ENCODE measurements around the gene UBXN4. TPM values are rescaled to one million over a fixed set of nuclear protein-coding genes. Genes with fewer than 3 reads are reported as not detected.
A peak's percentile ranks its signal among the peaks of the same experiment; 100 is the strongest.

The UBXN4 gene
- polyA plus RNA-seq, 1 of the 3 experiments (the other 2 are of a cell fraction): 32.7 TPM

GRCh38 chr2:135796606-135797005, 55.0 kb downstream of the UBXN4 start (continued):
- no peak for TF ChIP-seq IRF3 (IDR thresholded peaks at IDR 0.05; ENCODE audit: low read depth, low read length)

DNA sequence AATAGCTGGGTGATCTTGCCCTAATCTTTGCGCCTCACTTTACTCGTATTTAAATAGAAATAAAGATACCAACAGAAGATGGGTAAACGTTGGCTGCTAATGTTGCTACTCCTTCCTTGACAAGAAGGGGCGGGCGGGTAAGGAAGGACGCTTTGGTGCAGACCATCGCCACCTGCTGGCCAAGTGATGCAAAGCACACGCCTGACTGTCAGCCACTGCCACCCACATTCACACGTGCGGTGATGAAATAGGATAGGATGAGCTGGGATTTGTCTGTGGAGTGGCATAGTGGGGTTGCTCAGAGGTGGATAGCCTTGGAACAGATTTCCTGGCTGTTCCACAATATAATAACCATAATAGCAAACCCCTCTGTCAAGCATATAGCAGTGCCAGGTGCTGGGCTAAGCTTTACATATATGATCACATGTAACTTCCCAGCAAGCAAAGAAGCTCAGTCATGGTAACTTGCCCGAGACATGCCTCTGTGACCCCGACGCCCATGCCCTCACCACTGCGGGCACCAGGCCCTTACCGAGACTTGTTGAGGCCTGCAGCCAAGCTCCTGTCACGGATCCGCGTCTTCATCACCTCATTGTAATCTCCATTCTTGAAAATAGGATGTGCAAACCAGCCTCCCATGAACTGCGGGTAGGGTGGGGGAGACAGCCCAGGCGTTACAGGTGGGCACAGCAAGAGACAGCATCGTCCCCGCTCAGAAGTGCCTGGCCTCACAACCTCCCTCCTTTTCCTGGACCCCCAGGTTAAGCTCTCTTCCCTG, 56.0 kb downstream of the UBXN4 start:
- Histone ChIP-seq H3K9ac (no peak overlapping the region), H3F3A (replicated peaks; ENCODE audit: insufficient read depth) (no peaks in the 10 kb centered on the region), H3K4me2 (no peak overlapping the region), H3K9me2 (no peaks in the 10 kb centered on the region), H3K9me3 (no peaks in the 10 kb centered on the region), H3K27ac (ENCODE audit: low read depth in 2 of 2, low read length in 1 of 2) (no peak overlapping the region), H3K36me3 (replicated peaks in 1 of 2; ENCODE audit: control insufficient read depth in 1 of 2, insufficient read depth in 2 of 2, low read length in 1 of 2) (no peaks in the 10 kb centered on the region), H3K27me3 (ENCODE audit: insufficient read depth) (no peaks in the 10 kb centered on the region), H3K79me2 (ENCODE audit: insufficient read depth) (no peaks in the 10 kb centered on the region), H3K4me1 (ENCODE audit: control insufficient read depth in 1 of 2, insufficient read depth in 2 of 2, low read depth in 1 of 2, low read length in 1 of 2) (no peaks in the 10 kb centered on the region; a peak in 1 of 4 replicates), H2AFZ (ENCODE audit: low read depth) (no peak overlapping the region; the same call in 1 of the 2 replicates), H3K4me3 (ENCODE audit: low read depth in 2 of 2, low read length in 1 of 2) (peak overlapping the region in 1 of 2 experiments; percentile 27; a peak in 1 of 4 replicates), H4K20me1 (ENCODE audit: insufficient read depth) (no peaks in the 10 kb centered on the region)
- WGBS (ENCODE audit: low lambda C conversion rate): 40% methylated on average over 22 of the region's 22 CpGs
- ChIA-PET CTCF (interaction anchor here (0.6 to 4.6 kb wide), 44 partner anchors 10 to 860 kb away, joined by 3 to 75 read pairs (median 4); partner anchors contain the start of gene UBXN4), POLR2A (no interaction called here)
- DNase-seq: peak; percentile 84
- TF ChIP-seq FOXJ3 (CRISPR knock-in tag; IDR thresholded peaks at IDR 0.05) (no peak), RFX5 (IDR thresholded peaks at IDR 0.05; ENCODE audit: low read length) (no peak), CHD2 (IDR thresholded peaks at IDR 0.05; ENCODE audit: low read length, partially characterized antibody) (no peak), SMC3 (IDR thresholded peaks at IDR 0.05; ENCODE audit: low read depth, low read length) (peak; percentile 77), TCF12 (IDR thresholded peaks at IDR 0.05) (no peak), FOSL2 (IDR thresholded peaks at IDR 0.05; ENCODE audit: borderline replicate concordance, low read depth) (no peak), IRF3 (IDR thresholded peaks at IDR 0.05; ENCODE audit: low read depth, low read length) (no peak), TAF1 (IDR thresholded peaks at IDR 0.05; ENCODE audit: borderline replicate concordance, low read depth, low read length) (no peak), NFIC (IDR thresholded peaks at IDR 0.05; ENCODE audit: borderline replicate concordance) (no peak), ELF1 (IDR thresholded peaks at IDR 0.05) (no peak), FOXM1 (IDR thresholded peaks at IDR 0.05; ENCODE audit: low read depth) (no peak), PBX3 (IDR thresholded peaks at IDR 0.05) (no peak), POLR2AphosphoS5 (IDR thresholded peaks at IDR 0.05; ENCODE audit: low read depth, low read length) (no peak), MEF2A (IDR thresholded peaks at IDR 0.05; ENCODE audit: borderline replicate concordance, low read depth) (no peak), EZH2phosphoT487 (IDR thresholded peaks at IDR 0.05; ENCODE audit: borderline replicate concordance, low read depth) (no peak), USF1 (IDR thresholded peaks at IDR 0.05; ENCODE audit: borderline replicate concordance, low read depth) (no peak), JUND (IDR thresholded peaks at IDR 0.05) (no peak), GABPA (IDR thresholded peaks at IDR 0.05; ENCODE audit: low read depth) (no peak), RXRA (IDR thresholded peaks at IDR 0.05; ENCODE audit: borderline replicate concordance, low read depth) (no peak)
- TF ChIP-seq, protein P1, sequence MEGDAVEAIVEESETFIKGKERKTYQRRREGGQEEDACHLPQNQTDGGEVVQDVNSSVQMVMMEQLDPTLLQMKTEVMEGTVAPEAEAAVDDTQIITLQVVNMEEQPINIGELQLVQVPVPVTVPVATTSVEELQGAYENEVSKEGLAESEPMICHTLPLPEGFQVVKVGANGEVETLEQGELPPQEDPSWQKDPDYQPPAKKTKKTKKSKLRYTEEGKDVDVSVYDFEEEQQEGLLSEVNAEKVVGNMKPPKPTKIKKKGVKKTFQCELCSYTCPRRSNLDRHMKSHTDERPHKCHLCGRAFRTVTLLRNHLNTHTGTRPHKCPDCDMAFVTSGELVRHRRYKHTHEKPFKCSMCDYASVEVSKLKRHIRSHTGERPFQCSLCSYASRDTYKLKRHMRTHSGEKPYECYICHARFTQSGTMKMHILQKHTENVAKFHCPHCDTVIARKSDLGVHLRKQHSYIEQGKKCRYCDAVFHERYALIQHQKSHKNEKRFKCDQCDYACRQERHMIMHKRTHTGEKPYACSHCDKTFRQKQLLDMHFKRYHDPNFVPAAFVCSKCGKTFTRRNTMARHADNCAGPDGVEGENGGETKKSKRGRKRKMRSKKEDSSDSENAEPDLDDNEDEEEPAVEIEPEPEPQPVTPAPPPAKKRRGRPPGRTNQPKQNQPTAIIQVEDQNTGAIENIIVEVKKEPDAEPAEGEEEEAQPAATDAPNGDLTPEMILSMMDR (IDR thresholded peaks at IDR 0.05): peak; percentile 94
- TF ChIP-seq, protein P2, sequence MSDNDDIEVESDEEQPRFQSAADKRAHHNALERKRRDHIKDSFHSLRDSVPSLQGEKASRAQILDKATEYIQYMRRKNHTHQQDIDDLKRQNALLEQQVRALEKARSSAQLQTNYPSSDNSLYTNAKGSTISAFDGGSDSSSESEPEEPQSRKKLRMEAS (IDR thresholded peaks at IDR 0.05; ENCODE audit: low read depth): 0 out of 2 replicates have a peak, but pooled peaks have one; percentile 55
- TF ChIP-seq, protein P3, sequence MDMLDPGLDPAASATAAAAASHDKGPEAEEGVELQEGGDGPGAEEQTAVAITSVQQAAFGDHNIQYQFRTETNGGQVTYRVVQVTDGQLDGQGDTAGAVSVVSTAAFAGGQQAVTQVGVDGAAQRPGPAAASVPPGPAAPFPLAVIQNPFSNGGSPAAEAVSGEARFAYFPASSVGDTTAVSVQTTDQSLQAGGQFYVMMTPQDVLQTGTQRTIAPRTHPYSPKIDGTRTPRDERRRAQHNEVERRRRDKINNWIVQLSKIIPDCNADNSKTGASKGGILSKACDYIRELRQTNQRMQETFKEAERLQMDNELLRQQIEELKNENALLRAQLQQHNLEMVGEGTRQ (IDR thresholded peaks at IDR 0.05; ENCODE audit: borderline replicate concordance, low read depth, low read length): no peak
